Right atrium auricular region (tissue), 2 donors: ENCODE results near the gene CCT6B. TPM values are rescaled to one million over a fixed set of nuclear protein-coding genes. Genes with fewer than 3 reads are reported as not detected.

Experiments
- DNase-seq: peaks from one replicate; pipeline ENCODE4 v3.0.0-alpha.2; 2019; ENCODE audit warnings: low spot score
- H3K27ac ChIP-seq, 2 donors: fragments of 200-600 bp; sonication (generic); 1 replicate in 1 of 2; 2 replicates in 1 of 2; pipeline ENCODE4 v1.5.1; 2016 to 2019
- H3K27me3 ChIP-seq, 2 donors: fragments of 200-600 bp; sonication (generic); one replicate each; pipeline versions ENCODE4 v1.5.1 to v1.6.0; 2017 to 2019
- H3K36me3 ChIP-seq: fragments of 200-600 bp; sonication (generic); one replicate; pipeline ENCODE4 v1.5.1; 2016
- H3K4me1 ChIP-seq, 2 donors: fragments of 200-600 bp; sonication (generic); one replicate each; pipeline versions ENCODE4 v1.5.1 to v1.6.0; 2017 to 2019
- H3K4me3 ChIP-seq, 2 donors: fragments of 200-600 bp; sonication (generic); 1 replicate in 1 of 2; 2 replicates in 1 of 2; pipeline ENCODE4 v1.5.1; 2017 to 2019; ENCODE audit warnings: mild to moderate bottlenecking in 1 of 2, moderate library complexity in 1 of 2
- H3K9me3 ChIP-seq, 2 donors: fragments of 200-600 bp; sonication (generic); one replicate each; pipeline ENCODE4 v1.5.1; 2019
- CTCF ChIP-seq, 2 donors: fragments of 200-600 bp; sonication (generic); IDR thresholded peaks; one replicate each; pipeline ENCODE4 v1.5.1; 2019; ENCODE audit warnings: antibody characterized with exemption in 2 of 2
- total RNA-seq, 2 donors: library from RNA; depleted of rRNA; stranded (reverse); fragments of >200 nt; gene quantifications; one replicate each; pipeline ENCODE4 v1.1.0, GENCODE V29; 2016

CCT6B gene
- total RNA-seq, 2 donors from 2014 or later, result 1.8 to 1.9 TPM

- no peaks in the 10 kb centered on the region for H3K9me3 ChIP-seq
- H3K36me3 ChIP-seq, result peaks cover 63% of the 10 kb centered on the region
- no peak for TF ChIP-seq CTCF (IDR thresholded peaks at IDR 0.05)
- peaks cover 0 to 9% of the 10 kb centered on the region in 2 donors for H3K4me1 ChIP-seq
- no peak for DNase-seq
- no peak overlapping the region for H3K27ac ChIP-seq
- H3K27me3 ChIP-seq, result no peaks in the 10 kb centered on the region
- H3K4me3 ChIP-seq, result no peak overlapping the region
Observed at GRCh38 chr17:34988644-34989043, 27.4 kb upstream of the CCT6B start.

GRCh38 chr17:34987232-34987631 lies 26.0 kb upstream of the CCT6B start:
- H3K4me3 ChIP-seq, result no peak overlapping the region
- H3K27me3 ChIP-seq, result no peaks in the 10 kb centered on the region
- H3K36me3 ChIP-seq, result peaks cover 49% of the 10 kb centered on the region
- no peak for TF ChIP-seq CTCF (IDR thresholded peaks at IDR 0.05)
- DNase-seq, result no peak
- H3K27ac ChIP-seq, result no peak overlapping the region
- no peaks in the 10 kb centered on the region for H3K9me3 ChIP-seq
- peaks cover 0 to 13% of the 10 kb centered on the region in 2 donors for H3K4me1 ChIP-seq

- Histone ChIP-seq H3K9me3 (no peaks in the 10 kb centered on the region), H3K27ac (peak overlapping the region; percentile 96 to 97), H3K4me1 (peaks cover 0 to 23% of the 10 kb centered on the region in 2 donors), H3K4me3 (peak overlapping the region; percentile 83 to 94), H3K27me3 (no peaks in the 10 kb centered on the region), H3K36me3 (peaks cover 9% of the 10 kb centered on the region)
- no peak for DNase-seq
- TF ChIP-seq CTCF (IDR thresholded peaks at IDR 0.05), result no peak
Observed at GRCh38 chr17:34981538-34982241, 20.4 kb upstream of the CCT6B start.

- DNase-seq, result peak; percentile 82
- H3K27ac ChIP-seq, result peak overlapping the region; percentile 96 to 97
- peaks cover 2% of the 10 kb centered on the region for H3K36me3 ChIP-seq
- no peaks in the 10 kb centered on the region for H3K27me3 ChIP-seq
- peak in 1 of 2 donors; percentile 45 for TF ChIP-seq CTCF (IDR thresholded peaks at IDR 0.05)
- H3K4me1 ChIP-seq, result peaks cover 0 to 23% of the 10 kb centered on the region in 2 donors
- no peaks in the 10 kb centered on the region for H3K9me3 ChIP-seq
- peak overlapping the region; percentile 83 to 94 for H3K4me3 ChIP-seq
Observed at GRCh38 chr17:34980681-34981537, 19.6 kb upstream of the CCT6B start.

- DNase-seq, result peak; percentile 96
- peaks cover 0 to 23% of the 10 kb centered on the region in 2 donors for H3K4me1 ChIP-seq
- peak within 1 kb of the TSS; percentile 83 to 94 for H3K4me3 ChIP-seq
- H3K9me3 ChIP-seq, result no peaks in the 10 kb centered on the region
- H3K36me3 ChIP-seq, result no peaks in the 10 kb centered on the region
- peak within 1 kb of the TSS; percentile 96 to 97 for H3K27ac ChIP-seq
- TF ChIP-seq CTCF (IDR thresholded peaks at IDR 0.05), result no peak
- no peaks in the 10 kb centered on the region for H3K27me3 ChIP-seq
Observed at GRCh38 chr17:34980353-34980680, 19.1 kb upstream of the CCT6B start, which contains the start of gene LIG3. LIG3 (plus strand) TSS chr17:34980512; CDS start chr17:34983006, 2,494 bp downstream.
